Fibroblast of pulmonary artery (primary cell): ENCODE measurements around the gene STK32A.

Source experiments
- DNase-seq: peaks from one replicate; pipeline ENCODE4 v3.0.0-alpha.2; 2010; ENCODE audit warnings: low read depth
- H3K4me3 ChIP-seq: replicated peaks from 2 replicates; pipeline ENCODE4 v1.5.1; 2011; ENCODE audit warnings: low read depth, mild to moderate bottlenecking, control low read depth, low read length, moderate library complexity
- CTCF ChIP-seq: IDR thresholded peaks from 2 replicates; pipeline ENCODE4 v1.5.1; 2011; ENCODE audit warnings: mild to moderate bottlenecking, control low read depth, low read length, inconsistent platforms; ENCODE audit errors: missing control alignments

The STK32A gene

GRCh38 chr5:147426640-147427327 lies 192.0 kb downstream of the STK32A start:
- no peak overlapping the region for H3K4me3 ChIP-seq
- DNase-seq: no peak
- no peak for TF ChIP-seq CTCF

GRCh38 chr5:147427521-147428401 lies 192.9 kb downstream of the STK32A start:
- no peak for TF ChIP-seq CTCF
- no peak overlapping the region for H3K4me3 ChIP-seq
- peak; percentile 78 for DNase-seq

- TF ChIP-seq CTCF: no peak
- DNase-seq: no peak
- H3K4me3 ChIP-seq: no peak overlapping the region
These were observed 195.8 kb downstream of the STK32A start for GRCh38 chr5:147430628-147431027.

- no peak for DNase-seq
- no peak for TF ChIP-seq CTCF
- no peak overlapping the region for H3K4me3 ChIP-seq
These were observed 196.8 kb downstream of the STK32A start for GRCh38 chr5:147431586-147431985.

GRCh38 chr5:147432323-147432722 lies 197.5 kb downstream of the STK32A start:
- no peak for DNase-seq
- H3K4me3 ChIP-seq: no peak overlapping the region
- TF ChIP-seq CTCF: no peak

- no peak overlapping the region for H3K4me3 ChIP-seq
- DNase-seq: no peak
- TF ChIP-seq CTCF: no peak
These were observed 199.2 kb downstream of the STK32A start for GRCh38 chr5:147434049-147434448.

- DNase-seq: no peak
- no peak overlapping the region for H3K4me3 ChIP-seq
- TF ChIP-seq CTCF: no peak
These were observed 201.8 kb downstream of the STK32A start for GRCh38 chr5:147436596-147436995.
